A673 (cell line): ENCODE results near the gene RAB40A.

Experiments used
- EZH2 ChIP-seq: fragments of 200-600 bp; sonication (generic); IDR thresholded peaks from 2 replicates; pipeline ENCODE4 v1.6.1; 2017; ENCODE audit warnings: borderline replicate concordance, low read depth, mild to moderate bottlenecking, mixed read lengths, antibody characterized with exemption, low read length; ENCODE audit not compliant: poor library complexity, severe bottlenecking
- TF ChIP-seq, protein P1 (sequence below): fragments of 300-800, 200-600 bp; sonication (generic); conservative IDR thresholded peaks from 2 replicates; pipeline ENCODE4 v1.5.1; 2017; ENCODE audit warnings: low read depth, mild to moderate bottlenecking, antibody characterized with exemption, low read length, moderate library complexity, mixed read lengths

- TF ChIP-seq, protein P1, sequence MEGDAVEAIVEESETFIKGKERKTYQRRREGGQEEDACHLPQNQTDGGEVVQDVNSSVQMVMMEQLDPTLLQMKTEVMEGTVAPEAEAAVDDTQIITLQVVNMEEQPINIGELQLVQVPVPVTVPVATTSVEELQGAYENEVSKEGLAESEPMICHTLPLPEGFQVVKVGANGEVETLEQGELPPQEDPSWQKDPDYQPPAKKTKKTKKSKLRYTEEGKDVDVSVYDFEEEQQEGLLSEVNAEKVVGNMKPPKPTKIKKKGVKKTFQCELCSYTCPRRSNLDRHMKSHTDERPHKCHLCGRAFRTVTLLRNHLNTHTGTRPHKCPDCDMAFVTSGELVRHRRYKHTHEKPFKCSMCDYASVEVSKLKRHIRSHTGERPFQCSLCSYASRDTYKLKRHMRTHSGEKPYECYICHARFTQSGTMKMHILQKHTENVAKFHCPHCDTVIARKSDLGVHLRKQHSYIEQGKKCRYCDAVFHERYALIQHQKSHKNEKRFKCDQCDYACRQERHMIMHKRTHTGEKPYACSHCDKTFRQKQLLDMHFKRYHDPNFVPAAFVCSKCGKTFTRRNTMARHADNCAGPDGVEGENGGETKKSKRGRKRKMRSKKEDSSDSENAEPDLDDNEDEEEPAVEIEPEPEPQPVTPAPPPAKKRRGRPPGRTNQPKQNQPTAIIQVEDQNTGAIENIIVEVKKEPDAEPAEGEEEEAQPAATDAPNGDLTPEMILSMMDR = no peak
- TF ChIP-seq EZH2 = no peak
Measured at GRCh38 chrX:103524747-103525146, 5.5 kb upstream of the RAB40A start.
